Measurements from ENCODE around the gene STMN1.
"Not testable (repeated sequence)": the region's sequence is repeated elsewhere in the genome, so short reads cannot be mapped to it uniquely, and the experiment has no call there.

The STMN1 gene

GRCh38 chr1:25945761-25946160, 39.5 kb upstream of the STMN1 start:
- H3K4me3 ChIP-seq (ENCODE audit: low read depth, low read length) = no peak overlapping the region
- no peak for TF ChIP-seq CTCF (IDR thresholded peaks at IDR 0.05; ENCODE audit: low read depth, low read length, missing control alignments)
- in situ Hi-C loops (cut with HindIII; ENCODE audit: low sequenced_read_pairs) = no loop called here
- DNase-seq (ENCODE audit: low read depth) = no peak

GRCh38 chr1:25944986-25945385, 38.8 kb upstream of the STMN1 start:
- H3K4me3 ChIP-seq (ENCODE audit: low read depth, low read length) = no peak overlapping the region
- in situ Hi-C loops (cut with HindIII; ENCODE audit: low sequenced_read_pairs) = no loop called here
- no peak for TF ChIP-seq CTCF (IDR thresholded peaks at IDR 0.05; ENCODE audit: low read depth, low read length, missing control alignments)
- no peak for DNase-seq (ENCODE audit: low read depth)

GRCh38 chr1:25943511-25943910, 37.3 kb upstream of the STMN1 start:
- in situ Hi-C loops (cut with HindIII; ENCODE audit: low sequenced_read_pairs); H3K4me3 ChIP-seq (ENCODE audit: low read depth, low read length); DNase-seq (ENCODE audit: low read depth): not testable (repeated sequence)

- in situ Hi-C loops (cut with HindIII; ENCODE audit: low sequenced_read_pairs) = no loop called here
- H3K4me3 ChIP-seq (ENCODE audit: low read depth, low read length) = no peak overlapping the region
- TF ChIP-seq CTCF (IDR thresholded peaks at IDR 0.05; ENCODE audit: low read depth, low read length, missing control alignments) = no peak
Measured at GRCh38 chr1:25936947-25937346, 30.7 kb upstream of the STMN1 start.

GRCh38 chr1:25933479-25934365, 27.5 kb upstream of the STMN1 start:
- TF ChIP-seq CTCF (IDR thresholded peaks at IDR 0.05; ENCODE audit: low read depth, low read length, missing control alignments) = no peak
- no peak overlapping the region for H3K4me3 ChIP-seq (ENCODE audit: low read depth, low read length)
- no peak for DNase-seq (ENCODE audit: low read depth)
- in situ Hi-C loops (cut with HindIII; ENCODE audit: low sequenced_read_pairs) = no loop called here

More at GRCh38 chr1:25936947-25937346, 30.7 kb upstream of the STMN1 start:
- peak; percentile 20 for DNase-seq (ENCODE audit: low read depth)

GRCh38 chr1:25932811-25933400, 26.7 kb upstream of the STMN1 start:
- in situ Hi-C loops (cut with HindIII; ENCODE audit: low sequenced_read_pairs) = not testable (repeated sequence)

GRCh38 chr1:25932321-25932720, 26.1 kb upstream of the STMN1 start:
- TF ChIP-seq CTCF (IDR thresholded peaks at IDR 0.05; ENCODE audit: low read depth, low read length, missing control alignments) = no peak
- in situ Hi-C loops (cut with HindIII; ENCODE audit: low sequenced_read_pairs) = no loop called here
- H3K4me3 ChIP-seq (ENCODE audit: low read depth, low read length) = no peak overlapping the region
- DNase-seq (ENCODE audit: low read depth) = no peak

More at GRCh38 chr1:25932811-25933400, 26.7 kb upstream of the STMN1 start:
- not testable (repeated sequence) for H3K4me3 ChIP-seq (ENCODE audit: low read depth, low read length); DNase-seq (ENCODE audit: low read depth)

Data from astrocyte of the cerebellum (primary cell).